IMR-90 (cell line): ENCODE measurements around the gene TVP23A. TPM values are rescaled to one million over a fixed set of nuclear protein-coding genes. Genes with fewer than 3 reads are reported as not detected.

Experiments used
- ATAC-seq: fragments of 200-7000 bp; cut with Tn5 transposase; 2 replicates; pipeline ENCODE4 v1.9.1; 2020; ENCODE audit warnings: low read depth, mild to moderate bottlenecking, moderate library complexity
- BruUV-seq: library from RNA; stranded (reverse); fragments of 400-500 nt; replicated peaks from 2 replicates; lab custom pipeline; 2021; lab: Mats Ljungman, UMichigan
- CTCF ChIA-PET: fragments of 300-600 bp; formaldehyde crosslinking; extraction: SDS; loops from one replicate; lab custom pipeline; 2021; ENCODE audit warnings: antibody characterized with exemption; lab: Yijun Ruan, JAX
- POLR2A ChIA-PET: fragments of 300-600 bp; sonication (Branson Sonifier 250); formaldehyde crosslinking; loops from one replicate; lab custom pipeline; 2022; ENCODE audit warnings: antibody characterized with exemption; ENCODE audit not compliant: unreplicated experiment; lab: Charles Lee
- DNase-seq: peaks from one replicate; pipeline ENCODE4 v3.0.0; 2013
- H2AFZ ChIP-seq: replicated peaks from 2 replicates; pipeline ENCODE3; 2013; ENCODE audit warnings: low read length, mild to moderate bottlenecking; ENCODE audit not compliant: poor library complexity
- H2AK5ac ChIP-seq: 2 replicates; pipeline ENCODE4 v1.6.1; 2013; ENCODE audit warnings: low read depth, low read length, inconsistent platforms
- H2AK9ac ChIP-seq: replicated peaks from 2 replicates; pipeline ENCODE3; 2013; ENCODE audit warnings: mild to moderate bottlenecking, low read depth, low read length, moderate library complexity; ENCODE audit not compliant: poor library complexity
- H2BK120ac ChIP-seq: 2 replicates; pipeline ENCODE4 v1.6.1; 2013; ENCODE audit warnings: low read depth, low read length, inconsistent platforms
- H2BK15ac ChIP-seq: 3 replicates; pipeline ENCODE4 v1.6.1; 2013; ENCODE audit warnings: low read depth, low read length, inconsistent platforms
- H2BK20ac ChIP-seq: 2 replicates; pipeline ENCODE4 v1.6.1; 2013; ENCODE audit warnings: low read depth, mild to moderate bottlenecking, inconsistent platforms, low read length, moderate library complexity
- H2BK5ac ChIP-seq: 2 replicates; pipeline ENCODE4 v1.6.1; 2013; ENCODE audit warnings: mild to moderate bottlenecking, low read depth, low read length, inconsistent platforms; ENCODE audit not compliant: poor library complexity, severe bottlenecking
- H3K14ac ChIP-seq: replicated peaks from 2 replicates; pipeline ENCODE4 v1.6.1; 2013; ENCODE audit warnings: low read depth, low read length, inconsistent platforms
- H3K18ac ChIP-seq: 2 replicates; pipeline ENCODE4 v1.6.1; 2013; ENCODE audit warnings: low read depth, low read length, control low read depth
- H3K23ac ChIP-seq: 2 replicates; pipeline ENCODE4 v1.6.1; 2013; ENCODE audit warnings: low read depth, low read length, inconsistent platforms
- H3K27ac ChIP-seq: 2 replicates; pipeline ENCODE4 v1.5.1; 2013; ENCODE audit warnings: mild to moderate bottlenecking, control low read depth, low read length; ENCODE audit not compliant: insufficient read depth
- H3K27me3 ChIP-seq: 2 replicates; pipeline ENCODE4 v1.6.1; 2013; ENCODE audit warnings: low read length; ENCODE audit not compliant: control insufficient read depth, insufficient read depth
- H3K36me3 ChIP-seq: 2 replicates; pipeline ENCODE4 v1.6.1; 2013; ENCODE audit warnings: low read length, mixed read lengths; ENCODE audit not compliant: control insufficient read depth, insufficient read depth
- H3K4ac ChIP-seq: 2 replicates; pipeline ENCODE4 v1.6.1; 2013; ENCODE audit warnings: low read depth, low read length, inconsistent platforms
- H3K4me1 ChIP-seq: 2 replicates; pipeline ENCODE4 v1.6.1; 2013; ENCODE audit warnings: low read length, mixed read lengths; ENCODE audit not compliant: control insufficient read depth, insufficient read depth
- H3K4me2 ChIP-seq: 2 replicates; pipeline ENCODE4 v1.6.1; 2013; ENCODE audit warnings: low read depth, mild to moderate bottlenecking, control low read depth, low read length, moderate library complexity
- H3K4me3 ChIP-seq: 2 replicates; pipeline ENCODE4 v1.5.1; 2013; ENCODE audit warnings: low read depth, mild to moderate bottlenecking, control low read depth, low read length, moderate library complexity; ENCODE audit not compliant: insufficient read depth
- H3K56ac ChIP-seq: 2 replicates; pipeline ENCODE4 v1.6.1; 2013; ENCODE audit warnings: low read length, inconsistent platforms; ENCODE audit not compliant: insufficient read depth; ENCODE audit errors: extremely low read depth
- H3K79me1 ChIP-seq, 2 experiments: 2 replicates each; pipeline ENCODE4 v1.6.1; 2013; ENCODE audit warnings: low read length in 2 of 2, inconsistent platforms in 1 of 2, low read depth in 1 of 2
- H3K9ac ChIP-seq: 2 replicates; pipeline ENCODE4 v1.6.1; 2013; ENCODE audit warnings: low read depth, low read length, control low read depth
- H3K9me1 ChIP-seq: 2 replicates; pipeline ENCODE4 v1.6.1; 2013; ENCODE audit warnings: low read length, inconsistent platforms; ENCODE audit not compliant: insufficient read depth
- H3K9me3 ChIP-seq: 2 replicates; pipeline ENCODE4 v1.6.1; 2013; ENCODE audit warnings: low read length; ENCODE audit not compliant: control insufficient read depth, insufficient read depth
- H4K20me1 ChIP-seq: 2 replicates; pipeline ENCODE4 v1.6.1; 2013; ENCODE audit warnings: low read length, inconsistent platforms; ENCODE audit not compliant: insufficient read depth
- H4K5ac ChIP-seq: 2 replicates; pipeline ENCODE4 v1.6.1; 2013; ENCODE audit warnings: mild to moderate bottlenecking, low read depth, low read length, control low read depth
- H4K8ac ChIP-seq, 2 experiments: 2 replicates each; pipeline ENCODE4 v1.6.1; 2013; ENCODE audit warnings: low read depth in 2 of 2, low read length in 2 of 2, control low read depth in 1 of 2, inconsistent platforms in 1 of 2
- H4K91ac ChIP-seq: 2 replicates; pipeline ENCODE4 v1.6.1; 2013; ENCODE audit warnings: low read depth, low read length, inconsistent platforms; ENCODE audit not compliant: insufficient read depth
- CTCF ChIP-seq: conservative IDR thresholded peaks from 2 replicates; pipeline ENCODE4 v1.5.1; 2012; ENCODE audit warnings: mild to moderate bottlenecking, low read depth, low read length, improper control_type of control experiment
- WGBS, 2 experiments: methylation state at CpG; one replicate each; pipeline versions ENCODE4 v1.1.5 to v1.1.7; 2013; ENCODE audit warnings: missing lambda C conversion rate in 2 of 2; ENCODE audit not compliant: insufficient read length in 1 of 2; ENCODE audit errors: extremely low coverage in 2 of 2; 5-methylcytosine and 5-hydroxymethylcytosine counted together
- dilution Hi-C: fragments of 300-500 bp; cut with HindIII; formaldehyde crosslinking; loops from one replicate; pipeline ENCODE4 v1.14.3; 2018; ENCODE audit warnings: low sequenced_read_pairs; ENCODE audit not compliant: unreplicated experiment
- in situ Hi-C: fragments of 300-500 bp; cut with MboI; formaldehyde crosslinking; loops from 3 replicates; pipeline ENCODE4 v1.14.3; 2019; ENCODE audit warnings: low sequenced_read_pairs, inconsistent platforms, mixed read lengths
- intact Hi-C: fragments of 100-400 bp; cut with micrococcal nuclease; formaldehyde crosslinking; loops from 2 replicates; pipeline ENCODE4 v1.10.0; 2022
- polyA plus RNA-seq, 3 experiments: library from polyadenylated mRNA; depleted of rRNA; stranded (reverse); fragments of >200 nt; gene quantifications; 2 replicates each; pipeline ENCODE4 v1.2.3, GENCODE V29; 2012; ENCODE audit warnings: low replicate concordance in 1 of 3
- total RNA-seq: library from RNA; depleted of rRNA; stranded (reverse); fragments of >200 nt; gene quantifications from 2 replicates; pipeline ENCODE4 v1.2.3, GENCODE V29; 2012

TVP23A gene
- total and polyA plus RNA-seq, 2 of the 4 experiments (the other 2 are of a cell fraction), result not detected

GRCh38 chr16:10808218-10808617 is 10.4 kb downstream of the TVP23A start:
- CTCF ChIA-PET, result interaction anchor here (0.5 kb wide), 1 partner anchor 683 kb away, joined by 3 read pairs; no protein-coding TSS in a partner anchor
- no peak overlapping the region for H2BK20ac ChIP-seq
- no peak for TF ChIP-seq CTCF

More at GRCh38 chr16:10808218-10808617, 10.4 kb downstream of the TVP23A start:
- Histone ChIP-seq H2BK15ac (no peak overlapping the region), H3K27me3 (peaks cover 12% of the 10 kb centered on the region), H2AK5ac (no peak overlapping the region), H2BK5ac (no peak overlapping the region), H3K4me3 (no peak overlapping the region), H3K9me3 (no peaks in the 10 kb centered on the region), H3K56ac (no peak overlapping the region), H3K4me1 (no peaks in the 10 kb centered on the region), H2BK120ac (no peak overlapping the region), H3K79me1 (no peaks in the 10 kb centered on the region), H3K14ac (no peak overlapping the region), H3K36me3 (no peaks in the 10 kb centered on the region), H3K4ac (no peak overlapping the region), H4K5ac (no peak overlapping the region), H3K4me2 (no peak overlapping the region), H2AFZ (no peak overlapping the region), H4K20me1 (no peaks in the 10 kb centered on the region), H2AK9ac (no peak overlapping the region), H3K9ac (no peak overlapping the region), H3K9me1 (no peaks in the 10 kb centered on the region), H3K18ac (no peak overlapping the region), H3K27ac (no peak overlapping the region), H3K23ac (no peak overlapping the region), H4K8ac (no peak overlapping the region), H4K91ac (no peak overlapping the region)
- no TSS peak for BruUV-seq
- dilution Hi-C loops, result no loop called here
- WGBS, 2 experiments, result no CpG with 5 or more reads among the region's 3 CpGs
- POLR2A ChIA-PET, result no interaction called here
- DNase-seq (no peak), ATAC-seq (no peak)
- in situ Hi-C loops, result no loop called here
- intact Hi-C loops, result no loop called here
